Epithelial cell of esophagus (primary cell): Measurements from ENCODE around the gene ABHD17A.

Experiments used
- DNase-seq: peaks from one replicate; pipeline ENCODE4 v3.0.0; 2010; ENCODE audit warnings: low read depth
- H3K4me3 ChIP-seq: 2 replicates; pipeline ENCODE4 v1.5.1; 2011; ENCODE audit warnings: mild to moderate bottlenecking, low read length, control low read depth
- TF ChIP-seq, protein P1 (sequence below): IDR thresholded peaks from 2 replicates; pipeline ENCODE4 v1.5.1; 2011; ENCODE audit warnings: low read depth, mild to moderate bottlenecking, low read length, control low read depth, inconsistent platforms; ENCODE audit not compliant: insufficient read depth; ENCODE audit errors: missing control alignments

ABHD17A gene

DNA sequence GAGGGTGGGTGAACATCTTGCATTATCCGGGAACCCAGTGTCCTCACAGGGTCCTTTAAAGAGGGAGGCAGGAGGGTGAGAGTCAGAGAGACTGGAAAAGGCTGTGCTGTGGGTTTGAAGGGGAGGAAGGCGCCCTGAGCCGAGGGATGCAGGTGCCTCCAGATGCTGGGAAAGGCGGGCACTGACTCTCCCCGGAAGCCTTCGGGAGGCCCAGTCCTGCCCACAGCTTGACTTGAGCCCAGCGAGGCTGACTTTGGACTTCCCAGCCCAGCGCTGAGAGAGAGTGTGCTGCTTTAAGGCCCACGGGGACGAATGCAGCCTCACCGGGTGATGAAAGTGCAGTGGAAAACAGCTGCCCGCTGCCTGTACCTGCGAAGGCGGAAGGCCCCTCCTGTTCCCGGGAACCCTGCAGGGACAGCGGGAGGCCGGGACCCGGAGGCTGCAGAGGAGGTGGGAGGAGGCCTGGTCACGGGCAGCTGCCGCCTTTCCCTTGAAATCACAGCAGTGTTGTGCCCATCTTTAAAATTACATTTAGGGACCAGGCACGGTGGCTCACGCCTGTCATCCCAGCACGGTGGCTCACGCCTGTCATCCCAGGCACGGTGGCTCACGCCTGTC lies 53.1 kb downstream of the ABHD17A start:
- TF ChIP-seq, protein P1, sequence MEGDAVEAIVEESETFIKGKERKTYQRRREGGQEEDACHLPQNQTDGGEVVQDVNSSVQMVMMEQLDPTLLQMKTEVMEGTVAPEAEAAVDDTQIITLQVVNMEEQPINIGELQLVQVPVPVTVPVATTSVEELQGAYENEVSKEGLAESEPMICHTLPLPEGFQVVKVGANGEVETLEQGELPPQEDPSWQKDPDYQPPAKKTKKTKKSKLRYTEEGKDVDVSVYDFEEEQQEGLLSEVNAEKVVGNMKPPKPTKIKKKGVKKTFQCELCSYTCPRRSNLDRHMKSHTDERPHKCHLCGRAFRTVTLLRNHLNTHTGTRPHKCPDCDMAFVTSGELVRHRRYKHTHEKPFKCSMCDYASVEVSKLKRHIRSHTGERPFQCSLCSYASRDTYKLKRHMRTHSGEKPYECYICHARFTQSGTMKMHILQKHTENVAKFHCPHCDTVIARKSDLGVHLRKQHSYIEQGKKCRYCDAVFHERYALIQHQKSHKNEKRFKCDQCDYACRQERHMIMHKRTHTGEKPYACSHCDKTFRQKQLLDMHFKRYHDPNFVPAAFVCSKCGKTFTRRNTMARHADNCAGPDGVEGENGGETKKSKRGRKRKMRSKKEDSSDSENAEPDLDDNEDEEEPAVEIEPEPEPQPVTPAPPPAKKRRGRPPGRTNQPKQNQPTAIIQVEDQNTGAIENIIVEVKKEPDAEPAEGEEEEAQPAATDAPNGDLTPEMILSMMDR, result no peak
- no peak overlapping the region for H3K4me3 ChIP-seq
- no peak for DNase-seq

DNA sequence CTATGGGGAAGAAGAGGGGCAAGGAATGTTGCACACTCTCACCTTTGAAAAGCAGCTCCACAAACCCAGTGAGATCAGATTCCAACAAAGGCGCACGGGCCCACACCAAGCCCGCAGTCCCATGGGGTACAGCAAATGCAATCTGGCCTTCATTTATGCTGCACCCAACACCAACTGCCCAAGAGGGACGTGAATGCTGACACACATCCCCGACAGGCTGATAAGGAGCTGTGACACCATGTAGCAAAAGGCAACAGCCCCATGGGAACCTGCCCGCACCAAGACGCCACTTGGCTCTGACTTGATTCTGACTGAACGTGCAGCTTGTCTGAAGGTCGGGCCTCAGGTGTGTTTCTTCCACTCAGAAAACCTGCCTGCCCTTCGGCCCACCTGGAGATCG lies 54.3 kb downstream of the ABHD17A start:
- no peak for DNase-seq
- H3K4me3 ChIP-seq, result no peak overlapping the region
- TF ChIP-seq, protein P1, result no peak

DNA sequence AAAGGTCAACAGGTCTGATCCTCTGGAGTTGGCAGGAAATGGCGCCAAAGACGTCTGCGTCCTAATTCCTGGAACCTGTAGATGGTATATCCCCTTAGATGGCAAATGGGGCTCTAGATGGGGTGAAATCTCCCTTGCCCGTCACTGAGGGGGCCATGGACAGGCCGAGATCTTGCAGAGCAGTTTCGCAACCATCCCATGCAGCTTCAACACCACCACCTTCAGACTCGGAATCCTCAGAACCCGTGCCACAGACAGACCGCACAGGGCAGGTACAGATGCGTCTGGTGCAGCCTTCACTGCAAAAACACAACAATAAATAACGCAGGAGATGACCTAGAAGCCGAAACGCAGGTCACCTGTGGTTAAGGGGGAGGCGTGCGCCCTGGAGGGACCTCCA lies 54.7 kb downstream of the ABHD17A start:
- TF ChIP-seq, protein P1, result no peak
- H3K4me3 ChIP-seq, result no peak overlapping the region
- no peak for DNase-seq

DNA sequence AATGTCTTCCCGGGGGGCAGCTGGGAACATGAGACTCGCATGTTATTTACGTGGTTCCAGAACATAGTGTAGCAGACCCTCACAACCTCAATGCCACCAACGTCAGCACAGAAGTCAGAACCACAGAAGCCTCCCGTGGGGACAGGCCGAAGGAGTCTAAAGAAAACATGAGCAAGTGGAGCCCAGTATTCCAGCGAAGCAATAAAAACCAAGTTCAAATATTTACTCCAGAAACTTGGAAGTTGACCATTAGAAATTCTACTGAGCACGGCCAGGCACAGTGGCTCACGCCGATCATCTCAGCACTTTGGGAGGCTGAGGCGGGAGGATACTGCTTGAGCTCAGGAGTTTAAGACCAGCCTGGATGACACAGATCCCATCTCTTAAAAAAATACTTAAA lies 55.3 kb downstream of the ABHD17A start:
- no peak for DNase-seq
- TF ChIP-seq, protein P1, result no peak
- H3K4me3 ChIP-seq, result no peak overlapping the region

DNA sequence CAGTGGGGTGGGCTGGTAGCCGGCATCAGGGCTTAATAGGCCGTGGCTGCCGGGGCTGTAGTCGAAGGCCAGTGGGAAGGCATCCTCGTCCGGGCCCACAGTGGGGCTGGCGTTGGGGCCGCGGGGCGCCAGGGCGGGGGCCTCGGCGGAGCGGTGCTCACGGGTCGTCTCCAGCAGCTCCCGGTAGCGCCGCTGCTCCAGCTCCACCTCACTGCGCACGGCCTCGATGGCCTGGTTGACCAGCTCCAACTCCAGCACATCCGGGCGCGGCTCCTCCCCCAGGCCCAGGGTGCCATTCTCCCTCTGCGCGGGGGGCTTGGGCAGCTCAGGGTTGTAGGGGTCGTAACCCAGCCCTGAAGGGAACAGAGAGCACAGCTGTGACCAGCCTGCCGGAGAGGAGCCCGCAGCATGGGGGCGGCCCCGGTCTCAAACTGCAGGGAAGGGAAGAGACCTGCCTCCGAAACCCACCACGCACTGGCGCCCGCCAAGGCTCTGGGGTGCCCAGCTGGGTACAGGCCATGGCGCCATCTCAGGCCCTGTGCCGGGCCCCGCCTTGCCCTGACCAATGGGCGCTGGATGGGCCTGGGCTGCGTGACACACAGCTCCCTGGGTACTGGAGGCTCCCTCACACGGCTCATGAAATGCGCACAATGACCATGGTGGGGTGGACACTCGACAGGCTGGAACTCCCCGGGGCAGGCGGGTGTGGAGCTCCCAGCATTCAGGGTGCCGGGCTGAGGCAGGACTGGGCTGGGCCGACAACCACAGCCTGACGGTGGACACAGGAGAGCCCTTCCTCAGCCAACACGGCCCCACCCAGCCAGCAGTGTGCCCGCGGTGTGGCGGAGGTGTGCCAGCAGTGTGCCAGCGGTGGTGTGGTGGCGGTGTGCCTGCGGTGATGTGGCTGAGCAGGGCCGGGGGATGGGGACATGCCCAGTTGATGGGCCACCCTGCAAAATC lies 56.7 kb downstream of the ABHD17A start:
- no peak overlapping the region for H3K4me3 ChIP-seq
- TF ChIP-seq, protein P1, result no peak
- DNase-seq, result no peak

DNA sequence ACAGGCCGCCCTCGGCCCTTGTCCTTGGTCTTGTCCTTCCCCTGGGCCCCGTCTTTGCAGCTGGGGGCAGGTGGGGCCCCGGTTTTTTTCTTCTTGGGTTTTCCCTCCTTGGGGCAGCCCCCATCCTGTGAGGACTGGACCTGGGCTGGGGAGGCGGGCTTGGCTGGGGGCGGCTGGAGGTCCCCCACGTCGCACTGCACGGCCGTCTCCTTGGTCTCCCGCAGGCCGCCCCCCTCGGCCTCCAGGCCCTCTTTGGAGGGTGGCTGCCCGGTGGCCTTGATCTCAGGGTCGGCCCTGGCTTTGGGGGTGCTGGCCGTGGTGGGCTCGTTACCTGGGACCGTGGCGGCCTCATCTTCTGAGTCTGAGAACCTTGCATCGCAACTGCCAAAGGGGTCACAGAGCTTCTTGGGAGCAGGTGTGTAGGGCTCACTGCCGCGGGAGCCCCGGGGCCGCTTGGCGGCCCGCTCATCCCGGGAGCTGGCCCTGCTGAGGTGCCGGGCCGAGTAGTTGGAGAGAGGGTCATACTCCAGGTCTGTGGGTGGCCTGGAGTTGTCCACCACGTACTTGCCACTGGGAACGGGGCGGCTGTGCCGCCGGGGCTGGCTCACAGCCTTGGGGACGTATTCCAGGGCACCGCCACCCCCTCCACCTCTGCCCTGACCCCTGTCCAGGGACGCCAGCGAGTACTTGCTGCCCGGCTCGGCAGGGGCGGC lies 57.6 kb downstream of the ABHD17A start:
- TF ChIP-seq, protein P1, result no peak
- H3K4me3 ChIP-seq, result no peak overlapping the region
- DNase-seq, result no peak
